SKM-1 treated with dmso at 0.1 percent for 144 hours (cell line): ENCODE results near the gene SLC50A1.
"Not testable (repeated sequence)": the region's sequence is repeated elsewhere in the genome, so short reads cannot be mapped to it uniquely, and the experiment has no call there.

Experiments used
- DNase-seq: peaks from one replicate; lab custom pipeline; 2025; ENCODE audit not compliant: unreplicated experiment; lab: John Stamatoyannopoulos, UW

Gene SLC50A1

GRCh38 chr1:155116113-155116764 is 19.4 kb upstream of the SLC50A1 start:
- no peak for DNase-seq

- DNase-seq: no peak
Observed at GRCh38 chr1:155117610-155118009, 18.0 kb upstream of the SLC50A1 start.

DNA sequence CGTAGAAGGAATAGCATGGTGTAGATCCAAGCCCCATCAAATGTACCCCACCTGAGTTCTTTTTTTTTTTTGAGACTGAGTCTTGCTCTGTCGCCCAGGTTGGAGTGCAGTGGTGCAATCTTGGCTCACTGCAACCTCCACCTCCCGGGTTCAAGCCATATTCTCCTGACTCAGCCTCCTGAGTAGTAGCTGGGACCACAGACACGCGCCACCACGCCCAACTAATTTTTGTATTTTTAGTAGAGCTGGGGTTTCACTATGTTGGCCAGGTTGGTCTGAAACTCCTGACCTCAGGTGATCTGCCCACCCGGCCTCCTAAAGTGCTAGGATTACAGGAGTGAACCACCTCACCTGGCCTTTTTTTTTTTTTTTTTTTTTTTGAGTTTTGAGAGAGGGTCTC is 17.6 kb upstream of the SLC50A1 start:
- DNase-seq: not testable (repeated sequence)

GRCh38 chr1:155120253-155120652 is 15.4 kb upstream of the SLC50A1 start:
- no peak for DNase-seq

GRCh38 chr1:155121249-155121648 is 14.4 kb upstream of the SLC50A1 start:
- DNase-seq: no peak

DNA sequence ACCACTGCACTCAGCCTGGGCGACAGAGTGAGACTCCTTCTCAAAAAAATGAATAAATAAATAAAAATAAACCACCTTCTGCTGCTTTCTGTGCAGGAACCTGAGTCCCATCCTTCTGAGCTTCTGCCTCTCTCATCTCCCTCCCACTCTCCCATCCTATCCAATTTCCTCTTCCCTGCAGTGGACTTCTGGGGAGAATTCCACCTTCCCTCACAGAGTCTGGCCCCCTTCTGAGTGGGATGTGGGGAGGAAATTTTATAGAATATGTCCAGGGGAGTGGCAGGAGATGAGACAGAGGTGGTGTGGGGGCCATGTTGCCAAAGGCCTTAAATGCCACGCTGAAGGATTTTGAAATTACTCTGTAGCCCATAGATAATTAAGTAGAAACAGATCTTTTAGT is 13.3 kb upstream of the SLC50A1 start:
- no peak for DNase-seq

DNA sequence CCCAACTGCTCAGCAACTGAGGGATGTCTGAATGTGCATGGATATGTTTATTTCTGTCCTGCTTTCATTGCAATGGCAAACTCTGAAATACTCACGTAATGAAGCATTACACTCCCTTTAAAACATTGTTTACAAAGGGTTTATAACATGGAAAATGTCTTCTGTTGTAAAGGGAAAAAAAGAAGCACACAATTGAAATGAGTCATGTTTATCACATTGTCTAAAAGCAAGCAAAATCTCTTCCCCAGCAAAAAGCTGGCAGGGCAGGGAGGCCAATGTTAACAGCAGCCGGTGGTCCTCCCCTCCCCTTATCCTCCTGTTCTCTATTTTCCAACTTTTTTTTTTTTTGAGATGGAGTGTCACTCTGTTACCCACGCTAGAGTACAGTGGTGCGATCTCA is 11.9 kb upstream of the SLC50A1 start:
- DNase-seq: no peak

DNA sequence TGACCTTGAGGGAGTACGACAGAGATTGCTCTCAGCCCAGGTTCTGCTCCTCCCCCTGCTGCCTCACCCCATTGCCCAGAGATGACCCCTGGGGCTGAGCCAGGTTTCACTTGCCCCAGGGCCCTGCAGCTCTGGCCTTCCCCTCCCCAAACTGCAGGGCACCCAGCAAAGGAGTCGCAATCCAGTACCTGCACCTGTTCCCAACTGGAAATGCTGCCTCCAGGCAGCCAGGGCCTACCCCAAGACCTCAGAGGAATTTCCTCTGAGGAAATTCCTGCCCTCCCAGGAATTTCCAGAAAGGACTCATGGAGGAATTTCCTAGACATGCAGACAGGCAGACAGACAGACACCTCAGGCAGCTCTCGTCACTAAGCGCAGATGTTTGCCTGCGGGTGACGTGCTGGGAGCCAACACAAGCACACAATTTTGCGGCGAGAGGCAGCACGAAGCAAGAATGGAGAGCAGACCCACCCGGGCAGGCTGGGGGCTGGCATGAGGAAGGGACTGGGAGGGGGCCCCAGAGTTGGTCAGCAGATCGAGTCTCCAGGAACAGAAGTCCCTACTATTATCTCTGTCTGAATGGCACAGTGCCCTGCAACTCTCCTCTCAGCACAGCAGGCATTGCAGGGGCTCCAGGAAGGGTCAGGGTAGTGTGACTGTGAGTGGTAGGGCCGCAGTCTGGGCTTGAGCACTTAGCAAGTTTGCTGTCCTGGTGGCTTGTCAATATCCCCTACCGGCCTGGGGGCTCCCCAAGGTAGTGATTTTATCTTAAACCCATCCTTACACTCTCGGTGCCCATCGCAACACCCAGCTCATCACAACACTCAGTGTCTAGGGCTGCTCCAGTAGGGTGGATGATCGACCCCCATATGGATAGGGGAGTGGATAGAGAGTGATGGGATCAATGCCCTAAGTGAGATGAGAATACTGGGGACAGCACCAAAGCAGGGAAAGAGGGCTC is 10.9 kb upstream of the SLC50A1 start:
- DNase-seq: no peak

GRCh38 chr1:155125511-155125945 is 10.1 kb upstream of the SLC50A1 start:
- DNase-seq: no peak

GRCh38 chr1:155125946-155126555 is 9.6 kb upstream of the SLC50A1 start:
- DNase-seq: no peak

- DNase-seq: no peak
Observed at GRCh38 chr1:155126556-155127104, 9.0 kb upstream of the SLC50A1 start.

- DNase-seq: no peak
Observed at GRCh38 chr1:155127105-155127966, 8.3 kb upstream of the SLC50A1 start, which contains the start of gene EFNA1. Gene EFNA1, plus strand, starts transcription at chr1:155127876. Its CDS starts 102 bp downstream, at chr1:155127978.

GRCh38 chr1:155127967-155128754 is 7.5 kb upstream of the SLC50A1 start:
- no peak for DNase-seq

GRCh38 chr1:155128755-155129473 is 6.7 kb upstream of the SLC50A1 start:
- no peak for DNase-seq

DNA sequence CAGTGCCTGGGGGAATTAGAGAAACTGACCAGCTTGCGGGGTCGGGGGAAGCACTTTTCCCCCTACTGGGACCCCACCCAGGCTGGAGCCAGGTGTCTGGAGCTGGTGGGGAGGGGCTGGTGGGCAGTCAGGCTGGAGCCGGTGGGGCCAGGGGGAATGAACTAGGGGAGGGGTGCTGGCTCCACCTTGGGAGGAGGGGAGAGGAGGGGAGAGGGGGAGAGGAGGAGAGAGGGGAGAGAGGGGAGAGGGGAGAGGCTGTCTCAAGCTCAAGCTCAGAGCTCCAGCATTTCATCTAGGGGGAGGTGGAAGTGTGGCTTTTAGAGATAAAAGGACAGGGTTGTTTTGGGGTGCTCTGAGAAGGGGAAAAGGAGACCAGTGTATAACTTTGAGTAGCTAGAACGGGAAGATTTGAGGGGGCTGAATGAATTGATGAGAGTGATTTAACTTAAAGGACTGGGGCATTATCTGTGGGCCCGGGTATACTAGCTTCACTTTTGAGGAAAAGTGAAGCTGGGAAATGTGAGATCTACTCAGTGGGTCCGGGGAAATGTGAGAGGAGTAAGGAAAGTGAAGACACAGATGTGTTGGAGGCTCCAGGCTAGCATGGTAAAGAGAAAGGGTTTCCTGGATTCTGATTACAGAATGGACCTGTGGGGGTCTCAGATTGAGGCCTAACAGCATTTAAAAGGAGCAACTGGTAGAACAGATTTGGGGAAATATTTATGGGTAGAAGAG is 5.2 kb upstream of the SLC50A1 start:
- no peak for DNase-seq

- DNase-seq: no peak
Observed at GRCh38 chr1:155131285-155131684, 4.4 kb upstream of the SLC50A1 start.

DNA sequence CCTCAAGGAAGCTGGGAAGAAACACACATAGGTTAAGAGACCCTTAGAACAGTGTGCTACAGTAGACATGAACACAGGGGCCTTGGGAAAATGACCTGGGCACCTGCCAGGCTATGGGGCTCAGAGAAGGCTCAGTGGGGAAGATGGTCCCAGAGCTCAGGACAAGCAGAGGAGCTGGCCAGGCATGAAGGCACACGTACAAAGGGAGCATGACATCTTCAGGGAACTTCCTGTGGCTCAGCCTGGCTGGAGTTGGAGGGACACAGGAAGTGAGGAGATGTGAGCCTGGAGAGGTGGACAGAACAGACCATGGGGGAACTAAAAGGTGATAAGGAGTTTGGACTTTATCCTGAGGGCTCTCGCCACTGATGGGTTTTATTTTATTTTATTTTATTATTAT is 3.8 kb upstream of the SLC50A1 start:
- no peak for DNase-seq

GRCh38 chr1:155133799-155134281 is 1.8 kb upstream of the SLC50A1 start:
- no peak for DNase-seq
